Astrocyte of the cerebellum (primary cell): Measurements from ENCODE around the gene RIPK3.
"Not testable (repeated sequence)": the region's sequence is repeated elsewhere in the genome, so short reads cannot be mapped to it uniquely, and the experiment has no call there.

Experiments
- DNase-seq: peaks from one replicate; pipeline ENCODE4 v3.0.0-alpha.2; 2011; ENCODE audit warnings: low read depth
- H3K4me3 ChIP-seq: 2 replicates; pipeline ENCODE4 v1.5.1; 2011; ENCODE audit warnings: mild to moderate bottlenecking, low read depth, low read length, moderate library complexity
- CTCF ChIP-seq: IDR thresholded peaks from 2 replicates; pipeline ENCODE4 v1.5.1; 2012; ENCODE audit warnings: low read length, low read depth, moderate library complexity, mild to moderate bottlenecking; ENCODE audit errors: missing control alignments
- in situ Hi-C: cut with HindIII; loops from 2 replicates; pipeline ENCODE4 v1.10.0; 2017; ENCODE audit warnings: low sequenced_read_pairs

The RIPK3 gene

GRCh38 chr14:24361326-24361725 is 21.5 kb upstream of the RIPK3 start:
- in situ Hi-C loops: no loop called here
- H3K4me3 ChIP-seq: no peak overlapping the region
- no peak for TF ChIP-seq CTCF
- DNase-seq: no peak

GRCh38 chr14:24360281-24360680 is 20.5 kb upstream of the RIPK3 start:
- in situ Hi-C loops: no loop called here
- no peak for DNase-seq

DNA sequence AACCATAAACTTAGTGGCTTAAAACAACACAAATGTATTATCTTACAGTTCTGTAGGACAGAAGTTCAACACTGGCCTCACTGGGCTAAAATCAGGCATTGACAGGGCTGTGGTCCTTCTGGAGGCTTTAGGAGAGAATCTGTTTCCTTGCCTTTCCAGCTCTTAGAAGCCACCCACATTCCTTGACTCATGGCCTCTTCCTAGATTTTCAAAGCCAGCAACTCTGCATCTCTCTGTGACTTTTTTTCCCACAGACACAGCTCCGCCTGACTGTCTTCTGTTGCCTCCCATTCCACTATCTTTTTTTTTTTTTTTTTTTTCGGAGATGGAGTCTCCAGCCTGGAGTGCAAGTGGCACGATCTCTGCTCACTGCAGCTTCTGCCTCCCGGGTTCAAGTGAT is 16.4 kb upstream of the RIPK3 start:
- no peak overlapping the region for H3K4me3 ChIP-seq
- in situ Hi-C loops: no loop called here
- no peak for TF ChIP-seq CTCF
- no peak for DNase-seq

More at GRCh38 chr14:24360281-24360680, 20.5 kb upstream of the RIPK3 start:
- no peak overlapping the region for H3K4me3 ChIP-seq
- TF ChIP-seq CTCF: no peak

- no peak for DNase-seq
- in situ Hi-C loops: no loop called here
- TF ChIP-seq CTCF: no peak
- no peak overlapping the region for H3K4me3 ChIP-seq
Measured at GRCh38 chr14:24355009-24355408, 15.2 kb upstream of the RIPK3 start.

GRCh38 chr14:24354482-24354825 is 14.7 kb upstream of the RIPK3 start:
- in situ Hi-C loops, DNase-seq, H3K4me3 ChIP-seq: not testable (repeated sequence)

GRCh38 chr14:24353559-24354481 is 14.0 kb upstream of the RIPK3 start:
- no peak for TF ChIP-seq CTCF
- in situ Hi-C loops: no loop called here
- no peak overlapping the region for H3K4me3 ChIP-seq
- no peak for DNase-seq

DNA sequence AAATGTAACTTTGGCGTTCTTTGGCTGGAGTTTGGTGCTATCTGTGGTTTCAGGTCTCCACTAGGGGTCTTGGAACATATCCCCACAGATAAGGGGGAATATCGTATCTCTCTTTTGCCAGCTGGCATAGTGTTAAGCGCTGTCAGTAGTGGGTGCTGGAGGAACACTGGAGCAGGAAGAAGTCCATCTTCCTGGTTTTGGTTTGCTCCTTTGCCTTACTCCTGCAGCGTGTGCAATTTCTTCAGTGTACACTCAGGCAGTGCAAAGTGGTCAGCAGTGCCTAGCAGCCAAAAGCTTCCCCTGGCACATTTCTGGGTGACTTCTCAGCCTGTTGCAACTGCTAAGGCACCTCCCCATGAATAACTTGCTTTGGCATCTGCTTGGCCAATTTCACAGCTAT is 11.7 kb upstream of the RIPK3 start:
- TF ChIP-seq CTCF: peak; percentile 2
- in situ Hi-C loops: no loop called here
- no peak for DNase-seq
- H3K4me3 ChIP-seq: no peak overlapping the region
